CD4-positive, alpha-beta T cell (primary cell): ENCODE data around the gene CD300LB. TPM values are rescaled to one million over a fixed set of nuclear protein-coding genes. Genes with fewer than 3 reads are reported as not detected.
A peak's percentile ranks its signal among the peaks of the same experiment; 100 is the strongest.

Experiments used
- ATAC-seq: fragments of 200-7000 bp; cut with Tn5 transposase; one replicate; pipeline ENCODE4 v1.10.0; 2022; ENCODE audit warnings: mild to moderate bottlenecking; ENCODE audit not compliant: poor library complexity
- CTCF ChIA-PET: fragments of 350-600 bp; sonication (Branson Sonifier 250); formaldehyde crosslinking; loops from one replicate; lab custom pipeline; 2021; ENCODE audit warnings: antibody characterized with exemption, inconsistent platforms; lab: Charles Lee
- POLR2A ChIA-PET: fragments of 350-600 bp; sonication (Branson Sonifier 250); formaldehyde crosslinking; loops from one replicate; lab custom pipeline; 2021; ENCODE audit warnings: antibody characterized with exemption, inconsistent platforms; lab: Charles Lee
- DNase-seq, 14 experiments: peaks; one replicate each; pipeline ENCODE4 v3.0.0-alpha.2; 2013 to 2020; ENCODE audit warnings: mixed read lengths in 2 of 14
- H3K27ac ChIP-seq, 2 donors: one replicate each; pipeline versions ENCODE4 v1.5.1 to v1.7.0; 2013; ENCODE audit warnings: low read length in 2 of 2, low read depth in 1 of 2, mild to moderate bottlenecking in 1 of 2
- H3K27me3 ChIP-seq, 2 experiments: 1 replicate in 1 of 2; 2 replicates in 1 of 2; pipeline versions ENCODE4 v1.6.1 to v1.7.0; 2013; ENCODE audit warnings: low read length in 2 of 2, control low read depth in 1 of 2, mild to moderate bottlenecking in 1 of 2, moderate library complexity in 1 of 2; ENCODE audit not compliant: insufficient read depth in 2 of 2, control insufficient read depth in 1 of 2
- H3K36me3 ChIP-seq: one replicate; pipeline ENCODE4 v1.6.1; 2013; ENCODE audit warnings: low read length, control low read depth; ENCODE audit not compliant: insufficient read depth
- H3K4me1 ChIP-seq: one replicate; pipeline ENCODE4 v1.6.1; 2013; ENCODE audit warnings: low read length, control low read depth; ENCODE audit not compliant: insufficient read depth
- H3K4me3 ChIP-seq: one replicate; pipeline ENCODE4 v1.5.1; 2013; ENCODE audit warnings: mild to moderate bottlenecking, low read length, moderate library complexity
- H3K9me3 ChIP-seq, 2 experiments: 1 replicate in 1 of 2; 2 replicates in 1 of 2; pipeline versions ENCODE4 v1.6.1 to v1.7.0; 2013; ENCODE audit warnings: low read length in 2 of 2, mild to moderate bottlenecking in 2 of 2, control low read depth in 1 of 2, moderate library complexity in 1 of 2; ENCODE audit not compliant: control insufficient read depth in 1 of 2, insufficient read depth in 1 of 2
- H3K27ac Mint-ChIP-seq: one replicate; pipeline ENCODE4 v1.8.0; 2020; ENCODE audit warnings: mixed read lengths
- H3K27me3 Mint-ChIP-seq: one replicate; pipeline ENCODE4 v1.8.0; 2021; ENCODE audit warnings: mixed read lengths
- H3K36me3 Mint-ChIP-seq: one replicate; pipeline ENCODE4 v1.8.0; 2021; ENCODE audit warnings: low read depth, mixed read lengths
- H3K4me1 Mint-ChIP-seq: one replicate; pipeline ENCODE4 v1.8.0; 2021; ENCODE audit warnings: low read depth, mixed read lengths
- H3K4me3 Mint-ChIP-seq: one replicate; pipeline ENCODE4 v1.8.0; 2020; ENCODE audit warnings: mild to moderate bottlenecking, mixed read lengths
- H3K9me3 Mint-ChIP-seq: one replicate; pipeline ENCODE4 v1.8.0; 2020; ENCODE audit warnings: mixed read lengths
- CTCF ChIP-seq: fragments of 200-600 bp; IDR thresholded peaks from one replicate; pipeline ENCODE4 v1.8.0; 2022; ENCODE audit warnings: antibody characterized with exemption, mild to moderate bottlenecking
- intact Hi-C, 2 experiments: fragments of 100-400 bp; cut with DNase I in 1 of 2; cut with micrococcal nuclease in 1 of 2; formaldehyde crosslinking; loops; one replicate each; pipeline versions ENCODE4 v1.15.1 to v1.9.0; 2023 to 2025; cut with DNase I, micrococcal nuclease
- polyA plus RNA-seq, 2 donors: library from polyadenylated mRNA; unstranded; fragments of 120-200 nt; gene quantifications; one replicate each; pipeline ENCODE4 v1.2.1, GENCODE V29; 2013
- total RNA-seq, 174 experiments: library from RNA in 2 of 174; stranded (reverse) in 2 of 174; gene quantifications; one replicate each; pipeline ENCODE4 v1.2.3 and lab custom pipeline; 2021 to 2026

The CD300LB gene
- total RNA-seq (under 1 TPM; 0.36 to 0.56 TPM), total RNA-seq (lab: John Stamatoyannopoulos, UW) (0 to 5.5 (median 0.07) reads per million in 172 experiments)
- polyA plus RNA-seq (2013, experiment 1 of 2) = 6.3 TPM
- polyA plus RNA-seq (2013, experiment 2 of 2) = 5.0 TPM

- no peak within 1 kb of the TSS for H3K27ac Mint-ChIP-seq
- intact Hi-C loops = no loop called here
- H3K4me1 ChIP-seq = no peaks in the 10 kb centered on the region
- ATAC-seq = no peak
- H3K36me3 ChIP-seq = no peaks in the 10 kb centered on the region
- DNase-seq = peak in 4 of 14 experiments; percentile 16 to 29 (median 22)
- peaks cover 5% of the 10 kb centered on the region for H3K4me1 Mint-ChIP-seq
- H3K9me3 ChIP-seq = no peaks in the 10 kb centered on the region
- no peak within 1 kb of the TSS for H3K27ac ChIP-seq
- no peak for TF ChIP-seq CTCF
- H3K4me3 ChIP-seq = peak within 1 kb of the TSS; percentile 12
- H3K27me3 Mint-ChIP-seq = peaks cover 32% of the 10 kb centered on the region
- ChIA-PET POLR2A (no interaction called here), CTCF (no interaction called here)
- no peaks in the 10 kb centered on the region for H3K9me3 Mint-ChIP-seq
- H3K27me3 ChIP-seq = peaks cover 21 to 22% of the 10 kb centered on the region in 2 experiments
- H3K4me3 Mint-ChIP-seq = no peak within 1 kb of the TSS
- no peaks in the 10 kb centered on the region for H3K36me3 Mint-ChIP-seq
These were observed at the start of gene CD300LB for GRCh38 chr17:74531231-74531761. Gene CD300LB, minus strand, starts transcription at chr17:74531475. Its CDS starts 125 bp downstream, at chr17:74531350.

- Histone ChIP-seq H3K36me3 (no peaks in the 10 kb centered on the region), H3K27me3 (no peaks in the 10 kb centered on the region), H3K4me1 (peaks cover 13% of the 10 kb centered on the region), H3K27ac (no peak overlapping the region), H3K4me3 (no peak overlapping the region), H3K9me3 (peaks cover 3 to 4% of the 10 kb centered on the region in 2 experiments)
- Mint-ChIP-seq H3K27ac (no peak overlapping the region), H3K36me3 (no peaks in the 10 kb centered on the region), H3K27me3 (no peaks in the 10 kb centered on the region), H3K9me3 (peaks cover 2% of the 10 kb centered on the region), H3K4me1 (peaks cover 21% of the 10 kb centered on the region), H3K4me3 (no peak overlapping the region)
- CTCF ChIA-PET = no interaction called here
- POLR2A ChIA-PET = no interaction called here
- DNase-seq = no peak
- no peak for ATAC-seq
- TF ChIP-seq CTCF = no peak
- intact Hi-C loops = no loop called here
These were observed 48.6 kb upstream of the CD300LB start for GRCh38 chr17:74579900-74580299.

- intact Hi-C loops = no loop called here
- Mint-ChIP-seq H3K4me1 (peaks cover 21% of the 10 kb centered on the region), H3K4me3 (no peak overlapping the region), H3K9me3 (no peaks in the 10 kb centered on the region), H3K27me3 (no peaks in the 10 kb centered on the region), H3K27ac (no peak overlapping the region), H3K36me3 (no peaks in the 10 kb centered on the region)
- ChIA-PET CTCF (no interaction called here), POLR2A (no interaction called here)
- TF ChIP-seq CTCF = no peak
- Histone ChIP-seq H3K27ac (no peak overlapping the region), H3K27me3 (no peaks in the 10 kb centered on the region), H3K4me1 (peaks cover 13% of the 10 kb centered on the region), H3K4me3 (no peak overlapping the region), H3K36me3 (no peaks in the 10 kb centered on the region), H3K9me3 (peaks cover 0 to 3% of the 10 kb centered on the region in 2 experiments)
- DNase-seq = no peak
- ATAC-seq = no peak
These were observed 47.7 kb upstream of the CD300LB start for GRCh38 chr17:74578979-74579378.
